SK-N-MC (cell line): ENCODE measurements around the gene ACCSL.

Source experiments
- EZH2 ChIP-seq: fragments of 200-600 bp; sonication (generic); IDR thresholded peaks from one replicate; pipeline ENCODE4 v1.6.1; 2017; ENCODE audit warnings: antibody characterized with exemption
- FOXP2 ChIP-seq: optimal IDR thresholded peaks from 2 replicates; pipeline ENCODE3; 2011; ENCODE audit warnings: mild to moderate bottlenecking, moderate library complexity; ENCODE audit not compliant: insufficient read depth; ENCODE audit errors: extremely low read length, control extremely low read depth
- POLR2AphosphoS5 ChIP-seq: IDR thresholded peaks from 2 replicates; pipeline ENCODE4 v1.6.1; 2012; ENCODE audit warnings: mild to moderate bottlenecking, low read depth, low read length, borderline replicate concordance

DNA sequence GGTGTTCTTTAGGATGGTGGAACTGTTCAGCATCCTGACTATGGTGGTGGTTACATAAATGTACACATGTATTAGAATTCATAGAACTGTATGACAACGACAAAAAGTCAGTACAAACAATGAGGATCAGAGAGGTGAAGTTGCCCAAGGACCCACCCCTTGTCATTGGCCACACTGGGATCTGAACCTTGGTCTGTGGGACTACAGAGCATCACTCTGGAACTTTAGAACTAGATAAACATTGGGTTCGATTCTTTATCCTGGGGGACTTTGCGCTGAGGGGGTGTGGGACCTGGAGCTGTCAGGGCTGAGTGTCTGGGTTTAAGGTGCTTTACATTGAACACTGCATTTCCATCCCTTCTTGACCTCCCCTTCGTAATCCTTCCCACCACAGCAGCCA is 34.9 kb downstream of the ACCSL start:
- TF ChIP-seq POLR2AphosphoS5 (no peak), FOXP2 (no peak), EZH2 (no peak)
